HG02840 (cell line): ENCODE results near the gene FAM241B.

Source experiments
- ATAC-seq: cut with Tn5 transposase; IDR thresholded peaks from one replicate; pipeline ENCODE4 v1.9.1; 2021; ENCODE audit warnings: mild to moderate bottlenecking, moderate library complexity, moderate number of reproducible peaks; ENCODE audit not compliant: unreplicated experiment, low FRiP score

FAM241B gene

GRCh38 chr10:69647126-69647525 lies 17.1 kb downstream of the FAM241B start:
- no peak for ATAC-seq

GRCh38 chr10:69647819-69648218 lies 17.8 kb downstream of the FAM241B start:
- no peak for ATAC-seq

- ATAC-seq: no peak
These were observed 18.4 kb downstream of the FAM241B start for GRCh38 chr10:69648461-69648860.

- no peak for ATAC-seq
These were observed 19.9 kb downstream of the FAM241B start for GRCh38 chr10:69649786-69650550.

- ATAC-seq: no peak
These were observed 20.7 kb downstream of the FAM241B start for GRCh38 chr10:69650589-69651261.

GRCh38 chr10:69651362-69651761 lies 21.3 kb downstream of the FAM241B start:
- no peak for ATAC-seq

GRCh38 chr10:69652111-69652856 lies 22.2 kb downstream of the FAM241B start:
- no peak for ATAC-seq

- no peak for ATAC-seq
These were observed 22.8 kb downstream of the FAM241B start for GRCh38 chr10:69652857-69653199.

GRCh38 chr10:69653561-69653960 lies 23.5 kb downstream of the FAM241B start:
- ATAC-seq: no peak

GRCh38 chr10:69655124-69655867 lies 25.2 kb downstream of the FAM241B start:
- no peak for ATAC-seq

- ATAC-seq: no peak
These were observed 26.0 kb downstream of the FAM241B start for GRCh38 chr10:69655868-69656555.

- no peak for ATAC-seq
These were observed 26.8 kb downstream of the FAM241B start for GRCh38 chr10:69656742-69657269.

- no peak for ATAC-seq
These were observed 27.4 kb downstream of the FAM241B start for GRCh38 chr10:69657430-69657829.

GRCh38 chr10:69657866-69658265 lies 27.8 kb downstream of the FAM241B start:
- ATAC-seq: no peak

- ATAC-seq: no peak
These were observed 29.4 kb downstream of the FAM241B start for GRCh38 chr10:69659241-69660038.

- no peak for ATAC-seq
These were observed 30.2 kb downstream of the FAM241B start for GRCh38 chr10:69660296-69660695.

- ATAC-seq: no peak
These were observed 31.5 kb downstream of the FAM241B start for GRCh38 chr10:69661414-69662172.

GRCh38 chr10:69662173-69662877 lies 32.3 kb downstream of the FAM241B start:
- no peak for ATAC-seq
